GM10847 (cell line): ENCODE results near the gene TMF1.

Experiments
- POLR2A ChIP-seq: IDR thresholded peaks from 2 replicates; pipeline ENCODE4 v1.6.1; 2011; ENCODE audit not compliant: insufficient read length; ENCODE audit errors: extremely low read depth

Gene TMF1

GRCh38 chr3:69085168-69085832 is 33.2 kb upstream of the TMF1 start:
- TF ChIP-seq POLR2A, result no peak

GRCh38 chr3:69084326-69085167 is 32.4 kb upstream of the TMF1 start, which contains the start of gene ARL6IP5:
Gene ARL6IP5 (plus strand): TSS chr3:69084937. CDS start chr3:69085048, 111 bp downstream.
- TF ChIP-seq POLR2A, result peak; percentile 40

GRCh38 chr3:69082805-69083204 is 30.7 kb upstream of the TMF1 start:
- no peak for TF ChIP-seq POLR2A

GRCh38 chr3:69082361-69082760 is 30.2 kb upstream of the TMF1 start:
- TF ChIP-seq POLR2A, result no peak

GRCh38 chr3:69081583-69082262 is 29.6 kb upstream of the TMF1 start:
- no peak for TF ChIP-seq POLR2A

- TF ChIP-seq POLR2A, result peak; percentile 89
Observed at GRCh38 chr3:69080233-69080920, 28.2 kb upstream of the TMF1 start, which contains the start of gene UBA3. Gene UBA3 (minus strand): TSS chr3:69080365. CDS start chr3:69080353, 12 bp downstream.

- TF ChIP-seq POLR2A, result no peak
Observed at GRCh38 chr3:69079269-69080159, 27.4 kb upstream of the TMF1 start.

- TF ChIP-seq POLR2A, result no peak
Observed at GRCh38 chr3:69072928-69073327, 20.8 kb upstream of the TMF1 start.

GRCh38 chr3:69066121-69066520 is 14.0 kb upstream of the TMF1 start:
- TF ChIP-seq POLR2A, result no peak

GRCh38 chr3:69065318-69065964 is 13.3 kb upstream of the TMF1 start:
- TF ChIP-seq POLR2A, result no peak

- no peak for TF ChIP-seq POLR2A
Observed at GRCh38 chr3:69063636-69064035, 11.5 kb upstream of the TMF1 start.

- TF ChIP-seq POLR2A, result no peak
Observed at GRCh38 chr3:69059688-69060087, 7.6 kb upstream of the TMF1 start.

- no peak for TF ChIP-seq POLR2A
Observed at GRCh38 chr3:69058947-69059224, 6.8 kb upstream of the TMF1 start.

- no peak for TF ChIP-seq POLR2A
Observed at GRCh38 chr3:69058180-69058946, 6.2 kb upstream of the TMF1 start.

GRCh38 chr3:69052472-69052898 is 352 bp upstream of the TMF1 start:
- no peak for TF ChIP-seq POLR2A
